A172 (cell line): Measurements from ENCODE around the gene AK6. TPM values are rescaled to one million over a fixed set of nuclear protein-coding genes. Genes with fewer than 3 reads are reported as not detected.
"Not testable (repeated sequence)": the region's sequence is repeated elsewhere in the genome, so short reads cannot be mapped to it uniquely, and the experiment has no call there.

Experiments used
- DNase-seq: peaks from one replicate; pipeline ENCODE4 v3.0.0-alpha.2; 2015; ENCODE audit warnings: low spot score
- total RNA-seq: library from RNA; depleted of rRNA; stranded (reverse); fragments of >200 nt; shearing (Covaris generic); gene quantifications from 2 replicates; pipeline ENCODE4 v1.2.3, GENCODE V29; 2014; rRNA removed

AK6 gene
- total RNA-seq, 1 experiment from 2014 or later, result 79.6 TPM

- DNase-seq, result no peak
Observed at GRCh38 chr5:69335341-69335935, 33.9 kb downstream of the AK6 start.

GRCh38 chr5:69334793-69335268, 34.5 kb downstream of the AK6 start:
- DNase-seq, result peak; percentile 80

GRCh38 chr5:69333668-69334315, 35.5 kb downstream of the AK6 start:
- not testable (repeated sequence) for DNase-seq

GRCh38 chr5:69331528-69332445, 37.5 kb downstream of the AK6 start:
- no peak for DNase-seq

DNA sequence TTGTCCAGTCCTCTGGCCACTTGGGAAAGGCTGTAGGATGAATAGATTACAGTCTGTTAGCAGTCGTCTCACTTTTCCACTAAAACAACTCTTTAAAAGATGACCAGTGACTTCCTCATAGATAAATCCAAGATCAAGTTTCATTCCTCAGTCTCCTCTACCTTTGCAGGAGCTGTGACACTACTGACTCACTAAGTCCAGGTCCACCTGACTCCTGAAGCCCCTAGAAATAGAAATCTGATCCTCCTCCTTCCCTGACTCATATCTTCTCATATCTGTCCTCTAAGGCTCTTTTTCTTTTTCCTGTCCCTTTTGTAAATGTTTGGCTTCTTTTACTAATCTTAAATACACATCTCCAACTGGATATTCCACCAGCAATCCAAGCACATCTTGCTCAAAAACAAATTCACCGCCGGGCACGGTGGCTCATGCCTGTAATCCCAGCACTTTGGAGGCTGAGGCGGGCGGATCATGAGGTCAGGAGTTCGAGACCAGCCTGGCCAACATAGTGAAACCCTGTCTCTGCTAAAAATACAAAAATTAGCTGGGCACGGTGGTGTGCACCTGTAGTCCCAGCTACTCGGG, 39.3 kb downstream of the AK6 start:
- no peak for DNase-seq

DNA sequence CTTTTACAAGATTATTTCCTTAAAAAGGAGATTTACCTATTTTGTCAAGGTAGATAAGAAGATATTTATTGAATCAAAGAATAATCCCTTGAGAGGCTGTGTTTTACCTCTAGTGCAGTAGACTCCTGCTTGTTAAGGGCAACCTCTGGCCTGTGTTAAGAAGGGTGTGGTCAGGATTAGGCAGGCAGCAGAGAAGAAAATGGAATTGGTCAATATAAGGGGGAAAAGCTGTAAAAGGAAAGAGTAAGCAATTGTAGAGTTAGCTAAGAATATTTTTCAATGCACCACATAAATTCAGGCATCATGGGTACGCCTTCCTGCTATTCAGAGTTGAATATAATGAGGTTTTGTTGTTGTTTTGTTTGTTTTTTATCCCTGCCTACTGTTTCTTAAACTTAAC, 43.0 kb downstream of the AK6 start:
- DNase-seq, result no peak

GRCh38 chr5:69317391-69317790, 51.9 kb downstream of the AK6 start:
- DNase-seq, result no peak

- DNase-seq, result no peak
Observed at GRCh38 chr5:69315972-69316371, 53.3 kb downstream of the AK6 start.

DNA sequence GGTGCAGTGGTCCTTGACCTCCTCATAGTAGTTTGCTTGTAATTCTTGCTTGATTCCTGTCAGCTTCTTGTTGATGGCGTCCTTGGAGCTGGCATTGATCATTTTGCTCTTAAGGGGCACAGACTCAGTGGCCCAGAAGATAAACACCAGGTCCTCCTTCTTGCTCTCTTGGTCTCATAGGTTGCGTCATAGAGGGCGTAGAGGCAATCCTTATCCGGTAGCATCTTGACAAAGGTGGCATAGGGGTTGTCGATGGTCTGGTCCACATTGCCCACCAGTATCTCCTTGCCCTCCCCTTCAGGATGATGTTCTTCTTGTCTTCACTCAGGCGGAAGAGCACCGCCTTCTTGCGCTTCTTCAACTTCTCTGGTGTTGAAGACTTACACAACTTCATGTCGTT, 55.9 kb downstream of the AK6 start:
- DNase-seq, result no peak

DNA sequence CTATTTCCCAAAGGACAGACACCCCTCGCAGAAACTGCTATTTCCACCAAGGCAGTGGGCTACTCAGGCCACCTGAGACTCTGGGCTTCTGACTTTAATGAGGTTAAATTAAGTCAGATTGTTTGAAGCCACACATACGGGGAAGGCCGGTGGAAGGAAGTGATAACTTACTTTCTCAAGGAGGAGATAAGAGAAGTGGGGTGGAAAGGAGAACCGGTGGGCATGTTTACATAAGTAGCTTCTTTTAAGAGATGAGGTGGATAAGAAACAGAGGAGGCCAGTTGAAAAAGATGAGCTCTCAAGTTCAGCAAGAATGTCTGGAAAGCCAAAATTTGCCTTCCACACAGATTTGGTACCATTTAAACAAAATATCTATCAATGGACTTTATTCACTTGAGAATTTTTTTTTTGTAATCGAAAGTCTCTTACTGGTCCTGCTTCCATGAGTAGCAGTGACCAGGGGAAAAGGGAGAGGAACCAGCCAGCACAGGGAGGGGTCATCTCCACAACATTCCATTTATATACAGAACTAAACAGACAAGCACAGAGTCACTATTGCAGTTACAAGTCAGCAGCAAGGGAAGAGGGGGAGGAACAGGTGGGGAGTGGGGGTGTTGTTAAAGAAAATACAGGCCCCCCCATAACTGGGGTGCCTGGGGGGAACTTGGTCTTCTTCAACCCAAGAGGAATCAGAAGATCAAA, 56.7 kb downstream of the AK6 start:
- DNase-seq, result no peak

DNA sequence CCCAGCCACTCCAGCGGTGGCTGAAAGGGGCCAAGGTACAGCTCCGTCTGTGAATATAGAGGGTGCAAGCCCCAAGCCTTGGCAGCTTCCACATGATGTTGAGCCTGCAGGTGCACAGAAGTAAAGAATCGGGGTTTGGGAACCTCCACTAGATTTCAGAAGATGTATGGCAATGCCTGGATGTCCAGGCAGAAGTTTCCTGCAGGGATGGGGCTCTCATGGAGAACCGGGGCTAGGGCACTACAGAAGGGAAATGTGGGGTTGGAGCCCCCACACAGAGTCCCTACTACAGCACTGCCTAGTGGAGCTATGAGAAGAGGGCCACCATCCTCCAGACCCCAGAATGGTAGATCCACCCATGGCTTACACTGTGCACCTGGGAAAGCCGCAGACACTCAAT, 59.9 kb downstream of the AK6 start:
- DNase-seq, result no peak

DNA sequence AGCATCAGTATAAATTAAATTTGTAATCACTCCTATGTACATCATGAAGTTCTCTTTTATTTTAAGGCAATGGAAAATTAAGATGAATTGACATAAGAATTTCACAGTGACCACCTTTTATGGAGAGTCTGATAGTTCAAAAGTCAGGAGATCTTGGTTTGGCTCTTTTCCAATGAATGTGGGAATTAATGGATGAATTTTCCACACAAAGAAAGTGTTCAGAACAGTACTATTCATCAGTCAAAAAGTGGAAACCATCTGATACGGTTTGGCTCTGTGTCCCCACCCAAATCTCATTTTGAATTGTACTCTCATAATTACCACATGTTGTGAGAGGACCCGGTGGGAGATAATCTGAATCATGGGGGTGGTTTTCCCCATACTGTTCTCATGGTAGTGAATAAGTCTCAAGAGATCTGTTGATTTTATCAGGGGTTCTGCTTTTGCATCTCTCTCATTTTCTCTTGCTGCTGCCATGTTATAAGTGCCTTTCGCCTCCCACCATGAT, 61.2 kb downstream of the AK6 start:
- no peak for DNase-seq

DNA sequence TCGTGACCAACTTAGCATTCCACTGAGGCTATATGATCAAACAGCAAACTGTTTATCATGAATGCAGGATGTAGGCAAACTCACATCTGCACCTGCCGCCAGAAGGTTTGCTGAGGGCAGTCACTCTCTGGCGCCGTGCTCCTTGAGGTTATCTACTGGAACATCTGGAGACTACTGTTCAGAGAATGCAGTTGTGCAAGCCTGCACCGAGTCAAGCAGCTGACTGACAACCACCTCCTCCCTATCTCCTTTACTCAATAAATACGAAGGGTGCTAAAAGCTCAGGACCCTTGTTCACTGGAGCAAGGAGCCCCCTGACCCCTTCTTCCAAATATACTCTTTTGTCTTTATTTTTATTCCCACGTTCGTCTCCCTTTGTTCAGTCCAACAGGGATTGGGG, 63.8 kb downstream of the AK6 start:
- no peak for DNase-seq

Other genes with a start within 250 kb of the AK6 start
- gene CCNB1, start 202.4 kb downstream of the AK6 start, total RNA-seq, result 418 and 458 TPM in 2 replicates
- gene CENPH, start 179.9 kb downstream of the AK6 start, total RNA-seq, result 87.3 and 102 TPM in 2 replicates
- 90.1 and 96.2 TPM in 2 replicates for gene CDK7, start 134.6 kb downstream of the AK6 start, total RNA-seq
- gene CCDC125, start 36.7 kb downstream of the AK6 start, total RNA-seq, result 3.5 and 6.6 TPM in 2 replicates
- 120 and 139 TPM in 2 replicates for gene TAF9, start within 50 bp of the AK6 start, total RNA-seq
- 38.5 and 44.9 TPM in 2 replicates for gene RAD17, start 298 bp upstream of the AK6 start, total RNA-seq
- not detected in 2 replicates for gene MARVELD2, start 45.6 kb upstream of the AK6 start, total RNA-seq
- gene OCLN, start 123.3 kb upstream of the AK6 start, total RNA-seq, result 3.2 and 6.5 TPM in 2 replicates
- 52.6 and 65.7 TPM in 2 replicates for gene GTF2H2C, start 190.7 kb upstream of the AK6 start, total RNA-seq